GM12892 (cell line): Measurements from ENCODE around the gene TSPEAR.

Source experiments
- DNase-seq: peaks from one replicate; pipeline ENCODE4 v3.0.0; 2011; ENCODE audit not compliant: insufficient read length
- FAIRE-seq: peaks from 2 replicates; lab custom pipeline; 2011; peaks lifted over from hg19 to GRCh38; lab: Jason Lieb, UNC
- POLR2A ChIP-seq: IDR thresholded peaks from 2 replicates; pipeline ENCODE4 v1.6.1; 2011; ENCODE audit warnings: low read depth, low read length, control low read depth
- POLR2AphosphoS5 ChIP-seq: IDR thresholded peaks from 2 replicates; pipeline ENCODE4 v1.6.1; 2011; ENCODE audit warnings: low read depth, low read length, control low read depth
- TAF1 ChIP-seq: IDR thresholded peaks from 2 replicates; pipeline ENCODE4 v1.6.1; 2011; ENCODE audit warnings: low read depth, mild to moderate bottlenecking, control low read depth, low read length, borderline replicate concordance

The TSPEAR gene

DNA sequence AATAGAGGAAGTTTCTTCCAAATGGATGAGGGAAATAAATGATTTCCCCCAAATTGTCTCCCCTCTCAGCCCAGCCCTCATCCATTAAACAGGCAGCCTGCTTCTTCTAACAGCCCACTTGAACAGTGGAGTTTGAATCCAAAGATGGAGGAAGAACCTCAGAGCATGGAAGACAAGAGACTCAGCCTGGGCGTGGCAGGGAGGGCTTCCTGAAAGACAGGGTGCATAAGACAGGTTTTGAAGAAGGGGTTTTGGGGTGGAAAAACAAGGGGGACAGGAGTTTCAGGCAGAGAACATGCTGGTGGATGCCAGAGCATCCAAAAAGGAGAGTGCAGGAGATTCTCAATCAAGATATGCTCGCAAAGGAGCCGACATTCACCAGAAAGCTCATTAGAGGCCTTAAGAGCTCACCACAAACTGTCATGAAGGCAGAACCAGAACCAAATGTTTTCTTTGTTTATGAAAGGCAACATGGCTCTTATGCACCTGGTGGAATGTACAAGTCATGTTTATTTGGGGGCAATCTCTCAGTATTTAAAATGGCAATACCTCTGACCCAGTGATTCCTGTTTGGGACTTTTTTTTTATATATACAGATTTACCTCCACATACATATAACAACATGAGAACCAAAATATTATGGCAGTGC is 26.5 kb upstream of the TSPEAR start:
- FAIRE-seq = no peak
- TF ChIP-seq TAF1 (no peak), POLR2AphosphoS5 (no peak), POLR2A (no peak)
- DNase-seq = no peak

DNA sequence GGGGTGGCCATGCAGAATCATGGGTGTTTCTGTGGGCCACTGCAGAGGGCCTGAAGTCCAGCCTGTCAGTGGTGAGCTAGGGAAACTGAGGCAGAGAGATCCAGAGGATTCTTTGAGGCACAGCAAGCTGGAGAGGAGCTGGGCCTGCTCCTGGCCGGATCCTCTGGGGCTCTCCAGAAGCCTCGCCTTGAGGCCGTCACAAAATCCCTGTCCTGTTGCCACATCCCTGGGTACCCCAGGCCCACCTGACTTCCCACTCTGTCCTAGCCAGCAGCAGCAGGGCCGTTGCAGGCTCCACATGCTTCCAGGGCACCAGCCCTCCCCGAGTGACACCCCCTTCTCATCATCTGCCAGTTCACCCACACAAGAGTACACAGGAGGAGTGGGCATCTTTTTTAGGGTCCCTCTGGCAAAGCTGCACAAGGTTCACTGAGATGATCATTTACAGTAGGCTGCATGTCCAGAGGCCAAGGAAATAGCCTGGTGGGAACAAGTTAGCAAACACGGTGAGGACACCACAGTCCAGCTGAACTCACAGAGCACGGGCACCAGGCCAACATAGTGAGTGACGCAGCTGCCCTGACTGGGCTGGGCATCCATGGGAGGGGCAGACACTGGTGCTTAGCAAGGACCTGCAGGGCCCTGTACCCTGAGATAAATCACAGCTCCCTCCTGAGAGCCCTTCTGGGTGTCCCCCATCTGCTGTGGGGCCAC is 25.1 kb upstream of the TSPEAR start:
- DNase-seq (no peak), FAIRE-seq (no peak)
- TF ChIP-seq POLR2A = no peak
- TF ChIP-seq POLR2AphosphoS5 = no peak
- no peak for TF ChIP-seq TAF1

DNA sequence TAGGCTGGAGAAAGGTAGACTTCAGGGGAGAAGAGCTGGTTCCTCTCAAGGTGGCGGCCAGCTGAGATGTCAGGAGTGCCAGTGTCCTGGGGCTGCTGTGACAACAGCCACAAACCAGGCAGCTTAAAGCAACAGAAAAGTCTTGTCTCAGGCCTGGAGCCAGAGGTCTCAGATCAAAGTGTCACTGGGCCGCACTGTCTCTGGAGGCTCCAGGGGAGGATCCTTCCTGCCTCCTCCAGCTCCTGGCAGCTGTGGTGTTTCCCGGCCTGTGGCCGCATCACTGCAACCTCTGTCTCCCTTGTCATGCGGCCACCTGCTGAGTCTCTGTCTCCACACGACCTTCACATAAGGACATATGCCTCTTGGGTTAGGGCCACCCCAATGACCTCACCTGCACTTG is 24.4 kb upstream of the TSPEAR start:
- no peak for DNase-seq
- no peak for FAIRE-seq
- no peak for TF ChIP-seq POLR2AphosphoS5
- TF ChIP-seq POLR2A = no peak
- no peak for TF ChIP-seq TAF1

DNA sequence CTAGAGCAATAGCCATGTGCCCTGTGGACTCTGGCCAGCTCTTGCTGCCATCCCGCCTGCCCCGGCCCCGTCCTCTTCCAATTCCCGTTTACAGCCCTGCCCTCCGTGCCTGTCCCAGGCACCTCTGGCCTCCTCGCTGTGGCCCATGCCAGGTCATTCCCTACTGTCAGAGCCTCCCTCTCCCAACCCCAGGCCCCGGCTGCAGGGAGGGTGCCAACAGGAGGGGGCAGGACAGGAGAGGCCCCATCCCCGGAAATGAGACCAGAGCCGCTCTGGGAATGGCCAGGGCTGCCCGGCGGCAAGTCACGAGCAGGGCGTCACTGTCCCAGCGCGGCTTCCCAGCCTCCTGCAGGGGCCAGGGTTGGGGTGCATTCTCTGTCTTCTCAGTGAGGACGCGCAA is 23.5 kb upstream of the TSPEAR start:
- FAIRE-seq = no peak
- DNase-seq = no peak

DNA sequence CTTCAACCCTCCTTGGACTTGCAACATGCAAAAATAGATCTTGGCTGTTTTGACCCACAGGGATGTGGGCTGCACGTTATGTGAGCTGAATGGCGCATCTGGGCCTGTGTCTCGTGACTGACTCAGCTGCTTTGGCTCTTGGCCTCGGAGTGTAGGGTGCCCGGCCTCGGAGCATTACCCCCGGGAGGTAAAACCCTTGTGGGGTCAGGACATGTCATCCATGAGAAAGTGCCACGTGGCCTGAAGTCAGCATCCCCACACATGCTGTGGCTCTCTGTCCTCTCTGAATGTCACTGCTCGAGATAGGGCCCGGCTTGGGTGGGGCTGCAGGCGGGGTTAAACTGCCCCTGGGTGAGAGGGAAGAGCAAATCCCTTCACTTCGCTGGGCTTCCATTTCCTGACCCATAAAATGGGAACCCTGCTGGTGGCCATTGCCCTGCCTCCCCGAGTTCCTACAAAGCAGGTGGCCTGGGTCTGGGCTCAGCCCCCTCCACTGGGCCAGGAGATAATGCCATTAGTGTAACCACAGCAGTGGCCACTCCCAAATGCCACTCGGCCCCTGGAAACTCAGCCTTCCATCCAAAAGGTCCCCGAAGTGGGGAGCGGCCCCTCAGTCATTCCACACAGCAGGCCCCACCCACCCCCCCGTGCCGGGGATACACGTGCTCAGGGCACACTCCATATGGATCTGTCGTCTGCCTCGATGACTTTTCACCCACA is 22.8 kb upstream of the TSPEAR start:
- DNase-seq (no peak), FAIRE-seq (no peak)
- TF ChIP-seq TAF1 (no peak), POLR2AphosphoS5 (no peak), POLR2A (no peak)

More for the DNA sequence above, 23.5 kb upstream of the TSPEAR start:
- TF ChIP-seq POLR2AphosphoS5 (no peak), POLR2A (no peak), TAF1 (no peak)

DNA sequence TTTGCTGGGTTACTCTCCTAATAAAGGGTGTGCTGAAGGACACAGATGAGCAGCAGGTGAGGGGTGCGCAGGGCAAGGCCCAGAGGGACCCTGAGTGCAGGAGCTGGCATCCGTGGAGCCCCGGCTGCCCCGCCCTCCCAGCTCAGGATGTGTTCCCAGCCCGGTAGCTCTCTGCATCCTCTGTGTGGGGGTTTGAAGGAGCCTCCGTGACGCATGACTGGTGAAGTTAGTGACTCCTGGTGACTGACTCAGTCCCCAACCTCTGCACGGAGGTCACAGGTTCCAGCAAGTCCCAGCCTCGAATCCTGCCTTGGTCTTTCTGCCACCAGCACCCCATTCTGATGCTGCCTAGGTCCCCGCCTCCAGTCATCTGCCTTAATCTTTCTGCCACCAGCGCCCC is 21.6 kb upstream of the TSPEAR start:
- FAIRE-seq (no peak), DNase-seq (no peak)

DNA sequence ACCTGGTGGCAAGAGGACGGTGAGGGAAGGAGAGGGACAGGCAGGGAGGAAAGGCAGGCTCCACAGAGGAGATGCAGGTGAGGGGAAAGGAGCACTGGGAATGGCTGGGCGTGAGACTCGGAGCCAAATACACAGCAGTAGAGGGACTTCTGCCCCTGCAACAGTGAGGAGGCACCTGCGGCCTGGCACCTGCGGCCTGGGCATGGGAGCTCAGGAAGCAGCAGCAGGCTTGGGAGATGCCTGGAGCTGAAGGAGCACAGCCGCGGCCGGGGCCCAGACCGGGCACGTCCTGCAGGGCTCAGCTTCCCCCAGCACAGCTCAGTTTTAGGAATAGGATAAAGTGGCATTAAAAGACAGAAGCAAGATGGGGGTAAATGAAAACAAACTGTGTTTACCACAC is 20.9 kb upstream of the TSPEAR start:
- FAIRE-seq (no peak), DNase-seq (no peak)
- TF ChIP-seq TAF1 = no peak
- TF ChIP-seq POLR2A = no peak
- no peak for TF ChIP-seq POLR2AphosphoS5

More for the DNA sequence above, 21.6 kb upstream of the TSPEAR start:
- TF ChIP-seq TAF1 = no peak

DNA sequence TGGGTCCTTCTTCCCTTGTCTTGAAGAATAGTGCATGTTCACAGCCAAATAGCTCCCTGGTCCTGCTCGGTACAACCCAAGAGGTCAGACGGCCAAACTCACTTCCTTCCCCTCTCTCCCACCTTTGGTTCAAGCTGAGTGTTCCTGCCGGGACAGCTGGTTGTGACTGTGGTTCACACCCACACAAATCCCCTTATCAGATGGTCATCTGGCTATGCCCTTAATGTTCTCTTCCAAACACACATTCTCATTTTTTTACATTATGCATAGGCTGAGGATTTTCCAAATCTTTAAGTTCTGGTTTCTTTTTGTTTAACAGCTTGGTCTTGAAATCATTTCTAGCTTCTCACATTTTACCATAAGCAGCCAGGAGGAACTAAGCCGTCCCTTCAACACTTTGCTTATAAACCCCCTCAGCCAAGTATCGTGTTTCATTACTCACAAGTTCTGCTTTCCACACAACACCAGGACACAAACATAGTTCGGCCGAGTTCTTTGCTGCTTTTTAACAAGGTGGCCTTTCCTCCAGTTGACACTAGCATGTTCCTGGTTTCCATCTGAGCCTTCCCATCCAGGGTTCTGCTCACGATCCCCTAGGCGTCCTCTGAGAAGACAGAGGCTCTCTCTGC is 19.7 kb upstream of the TSPEAR start:
- DNase-seq (no peak), FAIRE-seq (no peak)
- no peak for TF ChIP-seq POLR2A
- no peak for TF ChIP-seq POLR2AphosphoS5
- TF ChIP-seq TAF1 = no peak

DNA sequence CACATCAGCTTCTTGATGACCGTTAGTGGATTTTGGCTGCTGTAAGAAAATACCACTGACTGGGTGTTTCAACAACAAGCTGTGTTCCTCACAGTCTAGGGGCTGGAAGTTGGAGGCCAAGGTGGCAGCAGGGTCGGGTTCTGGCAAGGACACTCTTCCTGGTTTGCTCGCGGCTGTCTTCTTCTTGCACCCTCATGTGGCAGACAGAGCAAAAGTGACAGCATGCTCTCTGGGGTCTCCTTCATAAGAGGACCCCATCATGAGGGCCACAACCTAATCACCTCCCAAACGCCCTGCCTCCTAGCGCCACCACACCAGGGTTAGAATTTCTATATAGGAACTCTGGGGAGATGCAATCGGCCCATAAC is 18.6 kb upstream of the TSPEAR start:
- TF ChIP-seq TAF1 = no peak
- no peak for TF ChIP-seq POLR2A
- TF ChIP-seq POLR2AphosphoS5 = no peak
- DNase-seq = no peak
- FAIRE-seq = no peak

DNA sequence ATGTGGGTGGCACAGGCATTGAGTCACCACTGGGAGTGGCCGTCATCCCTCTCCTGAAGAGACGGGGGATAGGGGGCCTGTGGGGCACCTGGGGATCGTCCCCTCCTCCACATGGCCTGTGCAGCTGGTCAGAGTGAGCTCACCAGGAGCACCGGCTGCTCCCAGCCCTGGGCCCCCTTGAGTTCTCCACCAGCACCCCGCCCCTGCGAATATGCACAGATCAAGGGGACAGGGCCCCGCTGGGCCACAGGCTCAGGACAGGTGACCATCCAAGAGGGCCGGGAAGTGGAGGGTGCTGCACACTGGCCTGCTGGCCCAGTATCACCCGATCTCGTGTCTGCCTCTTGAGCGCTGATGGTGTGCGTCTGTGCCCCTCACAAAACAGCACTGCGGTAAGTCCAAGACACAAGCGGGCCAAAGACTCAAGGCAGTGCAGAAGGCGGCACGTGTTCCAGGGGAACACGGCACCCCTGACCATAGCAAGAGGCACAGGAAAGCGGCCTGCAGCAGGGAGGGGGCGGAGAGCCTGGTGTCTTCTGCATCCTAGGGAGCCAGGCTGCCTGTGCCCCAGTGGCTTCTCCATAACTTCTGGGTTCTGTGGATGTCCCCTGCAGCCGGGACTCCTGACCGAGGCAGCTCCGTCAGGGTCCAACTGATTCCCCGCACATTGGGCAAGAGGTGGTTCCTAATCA is 18.1 kb upstream of the TSPEAR start:
- no peak for FAIRE-seq
- TF ChIP-seq POLR2AphosphoS5 = no peak
- no peak for TF ChIP-seq POLR2A
- no peak for TF ChIP-seq TAF1
- no peak for DNase-seq

DNA sequence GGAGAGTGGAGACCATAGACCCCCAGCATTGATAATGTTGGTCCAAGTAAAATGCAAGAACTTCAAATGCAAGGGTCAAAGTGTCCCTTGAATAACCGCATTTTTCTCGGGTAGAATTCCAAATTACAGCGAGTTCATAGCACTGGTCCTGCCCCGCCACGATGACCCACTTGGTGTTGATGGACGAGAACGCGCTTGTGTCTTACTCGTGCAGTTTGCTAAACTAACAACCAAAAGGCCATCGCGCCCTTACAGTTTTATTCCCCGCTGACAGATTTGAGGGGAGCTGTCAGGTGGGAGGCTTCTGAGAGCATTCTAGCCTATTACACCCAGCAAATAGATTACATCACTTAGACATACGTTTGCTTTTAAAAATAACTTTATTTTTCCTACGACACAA is 17.3 kb upstream of the TSPEAR start:
- FAIRE-seq (no peak), DNase-seq (no peak)
- TF ChIP-seq TAF1 (no peak), POLR2A (no peak), POLR2AphosphoS5 (no peak)

DNA sequence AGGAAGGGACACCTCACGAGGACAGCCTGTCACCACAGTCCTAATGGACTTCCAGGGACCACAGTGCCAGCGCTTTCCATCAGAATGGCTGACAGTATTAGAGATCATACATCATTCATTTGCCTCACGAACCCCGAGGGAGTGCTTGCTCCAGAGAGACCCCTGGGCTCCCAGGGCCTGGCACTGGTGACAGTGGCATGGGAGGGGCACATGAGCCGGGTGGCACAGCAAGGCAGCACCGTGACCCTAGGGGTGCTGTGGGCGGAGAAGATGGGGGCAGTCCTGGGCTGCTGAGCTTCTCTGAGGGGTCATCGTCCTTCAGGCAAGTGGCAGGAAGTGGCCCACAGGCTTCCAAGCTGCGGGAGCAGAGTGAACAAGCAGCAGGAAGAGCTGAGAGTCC is 16.4 kb upstream of the TSPEAR start:
- DNase-seq (no peak), FAIRE-seq (no peak)
- no peak for TF ChIP-seq POLR2AphosphoS5
- no peak for TF ChIP-seq POLR2A
- TF ChIP-seq TAF1 = no peak
